ENCODE results near the gene PRSS2. TPM values are rescaled to one million over a fixed set of nuclear protein-coding genes. Genes with fewer than 3 reads are reported as not detected.

PRSS2 gene
- total RNA-seq, 3 donors from 2014 or later (not counting 1 experiment from before 2014, with no cell fraction given) = not detected

DNA sequence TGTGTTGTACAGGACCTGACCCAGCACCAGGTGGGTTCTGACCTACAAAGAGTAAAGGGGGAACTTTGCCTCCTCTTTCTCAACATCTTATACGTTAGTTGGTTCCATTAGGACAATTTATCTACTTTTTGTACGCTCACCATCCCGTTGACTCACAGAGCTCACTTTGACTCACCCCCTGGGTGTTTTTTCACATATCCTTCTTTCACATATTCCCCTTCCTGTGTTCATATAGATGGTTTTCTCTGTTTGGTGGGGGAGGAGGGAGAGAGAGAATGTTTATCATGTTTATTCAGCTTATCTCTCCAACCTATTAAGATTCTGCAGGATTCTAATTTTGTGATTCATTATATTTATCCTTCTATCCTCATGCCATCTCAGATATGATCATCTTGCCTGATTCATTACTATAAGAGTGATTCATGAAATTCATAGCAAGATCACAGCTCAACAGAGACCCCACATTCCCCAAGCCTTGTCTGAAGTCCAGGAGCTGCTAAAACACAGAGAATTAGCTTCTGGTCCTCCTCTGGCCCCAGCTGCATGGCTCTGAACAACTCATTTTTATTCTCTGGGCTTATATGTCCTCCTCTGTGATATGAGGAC is 37.2 kb downstream of the PRSS2 start:
- Histone ChIP-seq H3K27me3 (ENCODE audit: control insufficient read depth, insufficient read depth, low read length) (no peaks in the 10 kb centered on the region), H3K4me1 (ENCODE audit: control insufficient read depth, insufficient read depth, low read length) (peaks cover 80% of the 10 kb centered on the region), H3K4me3 (ENCODE audit: low read length) (peak overlapping the region; percentile 4), H3K27ac (ENCODE audit: low read length) (peak overlapping the region; percentile 98), H3K36me3 (ENCODE audit: control insufficient read depth, insufficient read depth, low read length) (peaks cover 14% of the 10 kb centered on the region), H3K9me3 (ENCODE audit: control insufficient read depth, insufficient read depth, low read length) (no peaks in the 10 kb centered on the region)
- peaks cover 16% of the 10 kb centered on the region for H3K36me3 Mint-ChIP-seq
- peak in 1 of 2 donors; percentile 82 for DNase-seq
- WGBS (ENCODE audit: insufficient coverage) = 0% methylated on average over 1 of the region's 3 CpGs
- ATAC-seq = peak in 2 of 3 donors; percentile 5 to 25
- peaks cover 84 to 85% of the 10 kb centered on the region in 2 donors for H3K4me1 Mint-ChIP-seq
- intact Hi-C loops (cut with micrococcal nuclease) = no loop called here
- no peak for TF ChIP-seq CTCF (IDR thresholded peaks at IDR 0.05)
- no peaks in the 10 kb centered on the region for H3K9me3 Mint-ChIP-seq
- no peaks in the 10 kb centered on the region for H3K27me3 Mint-ChIP-seq (ENCODE audit: low read depth in 2 of 2)
- peak overlapping the region; percentile 76 for H3K4me3 Mint-ChIP-seq
- peak overlapping the region; percentile 92 to 100 for H3K27ac Mint-ChIP-seq

- no peak for DNase-seq
- Histone ChIP-seq H3K27ac (ENCODE audit: low read length) (peak overlapping the region; percentile 98), H3K27me3 (ENCODE audit: control insufficient read depth, insufficient read depth, low read length) (no peaks in the 10 kb centered on the region), H3K4me1 (ENCODE audit: control insufficient read depth, insufficient read depth, low read length) (peaks cover 78% of the 10 kb centered on the region), H3K4me3 (ENCODE audit: low read length) (peak overlapping the region; percentile 4), H3K9me3 (ENCODE audit: control insufficient read depth, insufficient read depth, low read length) (no peaks in the 10 kb centered on the region), H3K36me3 (ENCODE audit: control insufficient read depth, insufficient read depth, low read length) (peaks cover 9% of the 10 kb centered on the region)
- H3K4me1 Mint-ChIP-seq = peaks cover 79 to 81% of the 10 kb centered on the region in 2 donors
- TF ChIP-seq CTCF (IDR thresholded peaks at IDR 0.05) = no peak
- peaks cover 11% of the 10 kb centered on the region for H3K36me3 Mint-ChIP-seq
- peak; percentile 24 to 48 (median 31) for ATAC-seq
- H3K4me3 Mint-ChIP-seq = peak overlapping the region; percentile 76
- peak overlapping the region; percentile 92 to 100 for H3K27ac Mint-ChIP-seq
- intact Hi-C loops (cut with micrococcal nuclease) = no loop called here
- H3K9me3 Mint-ChIP-seq = no peaks in the 10 kb centered on the region
- no peaks in the 10 kb centered on the region for H3K27me3 Mint-ChIP-seq (ENCODE audit: low read depth in 2 of 2)
Observed at GRCh38 chr7:142808461-142808801, 37.7 kb downstream of the PRSS2 start.

GRCh38 chr7:142808802-142809583 is 38.2 kb downstream of the PRSS2 start:
- Mint-ChIP-seq H3K27me3 (ENCODE audit: low read depth in 2 of 2) (no peaks in the 10 kb centered on the region), H3K4me3 (peak overlapping the region; percentile 76), H3K27ac (peak overlapping the region; percentile 92 to 100), H3K9me3 (no peaks in the 10 kb centered on the region), H3K36me3 (peaks cover 7% of the 10 kb centered on the region), H3K4me1 (peaks cover 75% of the 10 kb centered on the region in 2 donors)
- H3K36me3 ChIP-seq (ENCODE audit: control insufficient read depth, insufficient read depth, low read length) = peaks cover 4% of the 10 kb centered on the region
- intact Hi-C loops (cut with micrococcal nuclease) = loop anchor here (1.0 kb wide), 2 partner anchors 11 to 91 kb away; no protein-coding TSS in a partner anchor
- DNase-seq (peak; percentile 89 to 99), ATAC-seq (peak; percentile 64 to 89 (median 81))
- H3K4me1 ChIP-seq (ENCODE audit: control insufficient read depth, insufficient read depth, low read length) = peaks cover 73% of the 10 kb centered on the region
- WGBS (ENCODE audit: insufficient coverage) = 0% methylated on average over 4 of the region's 6 CpGs
- H3K4me3 ChIP-seq (ENCODE audit: low read length) = peak overlapping the region; percentile 4
- H3K9me3 ChIP-seq (ENCODE audit: control insufficient read depth, insufficient read depth, low read length) = no peaks in the 10 kb centered on the region
- peak overlapping the region; percentile 98 for H3K27ac ChIP-seq (ENCODE audit: low read length)
- TF ChIP-seq CTCF (IDR thresholded peaks at IDR 0.05) = no peak
- no peaks in the 10 kb centered on the region for H3K27me3 ChIP-seq (ENCODE audit: control insufficient read depth, insufficient read depth, low read length)

All from natural killer cell (primary cell).